HepG2 (cell line): ENCODE measurements around the gene LDLR. TPM values are rescaled to one million over a fixed set of nuclear protein-coding genes. Genes with fewer than 3 reads are reported as not detected.

ENCODE experiments used
- BCL6 ChIP-seq: IDR thresholded peaks from 2 replicates; pipeline ENCODE4 v1.6.1; 2016; ENCODE audit warnings: missing genetic modification reagents, missing compliant biosample characterization
- CBFB ChIP-seq: sonication (generic); formaldehyde crosslinking; IDR thresholded peaks from 2 replicates; pipeline ENCODE4 v1.4.0; 2020; ENCODE audit warnings: missing genetic modification reagents
- CREB1 ChIP-seq, 2 experiments: fragments of 450-650 bp in 1 of 2; IDR thresholded peaks; 2 replicates each; pipeline ENCODE4 v1.6.1; 2016 to 2017; ENCODE audit warnings: control low read depth in 1 of 2, mild to moderate bottlenecking in 1 of 2, missing compliant biosample characterization in 1 of 2, missing genetic modification characterization in 1 of 2
- ELF1 ChIP-seq: sonication (generic); formaldehyde crosslinking; IDR thresholded peaks from 2 replicates; pipeline ENCODE4 v1.4.0; 2020; ENCODE audit warnings: missing genetic modification reagents
- FOXO1 ChIP-seq: sonication (generic); formaldehyde crosslinking; IDR thresholded peaks from 2 replicates; pipeline ENCODE4 v1.4.0; 2020; ENCODE audit warnings: missing genetic modification reagents
- GABPB1 ChIP-seq: IDR thresholded peaks from 2 replicates; pipeline ENCODE4 v1.6.1; 2016; ENCODE audit warnings: mild to moderate bottlenecking, missing genetic modification reagents, moderate library complexity, missing compliant biosample characterization
- GATAD2A ChIP-seq: IDR thresholded peaks from 2 replicates; pipeline ENCODE4 v1.6.1; 2016
- HDAC2 ChIP-seq: sonication (generic); formaldehyde crosslinking; IDR thresholded peaks from 2 replicates; pipeline ENCODE4 v1.4.0; 2020; ENCODE audit warnings: missing genetic modification reagents
- HNF4A ChIP-seq: sonication (generic); formaldehyde crosslinking; IDR thresholded peaks from 2 replicates; pipeline ENCODE4 v1.4.0; 2020; ENCODE audit warnings: missing genetic modification reagents
- KAT8 ChIP-seq: IDR thresholded peaks from 2 replicates; pipeline ENCODE4 v1.6.1; 2016; ENCODE audit warnings: missing genetic modification reagents, missing compliant biosample characterization
- KDM1A ChIP-seq: IDR thresholded peaks from 2 replicates; pipeline ENCODE4 v1.6.1; 2016; ENCODE audit warnings: missing compliant biosample characterization
- RXRA ChIP-seq: sonication (generic); formaldehyde crosslinking; IDR thresholded peaks from 2 replicates; pipeline ENCODE4 v1.5.1; 2020; ENCODE audit warnings: missing genetic modification reagents
- SALL1 ChIP-seq: sonication (generic); formaldehyde crosslinking; IDR thresholded peaks from 2 replicates; pipeline ENCODE4 v1.8.0; 2022; ENCODE audit warnings: mild to moderate bottlenecking, missing genetic modification reagents
- SKI ChIP-seq: fragments of 450-650 bp; IDR thresholded peaks from one replicate; pipeline ENCODE4 v1.6.1; 2018; ENCODE audit warnings: mild to moderate bottlenecking; ENCODE audit not compliant: partially characterized antibody
- SMAD1 ChIP-seq: sonication (generic); formaldehyde crosslinking; IDR thresholded peaks from 2 replicates; pipeline ENCODE4 v1.4.0; 2020; ENCODE audit warnings: missing genetic modification reagents, low read depth, mild to moderate bottlenecking, borderline replicate concordance
- TEAD3 ChIP-seq: optimal IDR thresholded peaks from 2 replicates; pipeline ENCODE3; 2016; ENCODE audit warnings: borderline replicate concordance
- ZFX ChIP-seq: sonication (generic); formaldehyde crosslinking; IDR thresholded peaks from 2 replicates; pipeline ENCODE4 v1.4.0; 2020; ENCODE audit warnings: mild to moderate bottlenecking, low read depth, missing genetic modification reagents, moderate library complexity
- ZNF3 ChIP-seq: IDR thresholded peaks from 2 replicates; pipeline ENCODE4 v1.7.0; 2017; ENCODE audit warnings: inconsistent platforms
- ZNF501 ChIP-seq: sonication (generic); formaldehyde crosslinking; IDR thresholded peaks from 2 replicates; pipeline ENCODE4 v1.5.1; 2020; ENCODE audit warnings: mild to moderate bottlenecking, moderate library complexity, missing genetic modification reagents
- ZNF891 ChIP-seq: sonication (generic); formaldehyde crosslinking; IDR thresholded peaks from 2 replicates; pipeline ENCODE4 v1.5.0; 2020; ENCODE audit warnings: mild to moderate bottlenecking, missing genetic modification reagents
- polyA plus RNA-seq, 8 experiments: library from polyadenylated mRNA; depleted of rRNA in 3 of 8; stranded (reverse) in 7 of 8; unstranded in 1 of 8; fragments of >200 nt; fragmentation: Illumina TruSeq in 4 of 8; extraction: Trizol in 4 of 8; gene quantifications; 2 replicates each; pipeline versions ENCODE4 v1.2.1 to v1.2.3, GENCODE V29; 2011 to 2016; ENCODE audit warnings: low read depth in 4 of 8, missing spikeins in 1 of 8, mixed read lengths in 1 of 8; ENCODE audit not compliant: insufficient read depth in 1 of 8
- total RNA-seq, 5 experiments: library from RNA; depleted of rRNA; stranded (reverse); fragments of >200 nt; fragmentation: Illumina TruSeq; extraction: Trizol; gene quantifications; 2 replicates each; pipeline ENCODE4 v1.2.3, GENCODE V29; 2016; ENCODE audit warnings: low read depth in 1 of 5
- TF ChIP-seq, protein P1 (sequence below): IDR thresholded peaks from 2 replicates; pipeline ENCODE4 v1.6.1; 2016; ENCODE audit warnings: mild to moderate bottlenecking
- TF ChIP-seq, protein P2 (sequence below): sonication (generic); formaldehyde crosslinking; IDR thresholded peaks from 2 replicates; pipeline ENCODE4 v1.4.0; 2020; ENCODE audit warnings: mild to moderate bottlenecking, missing genetic modification reagents
- TF ChIP-seq, protein P3 (sequence below): sonication (generic); formaldehyde crosslinking; conservative IDR thresholded peaks from 2 replicates; pipeline ENCODE4 v1.4.0; 2020; ENCODE audit warnings: mild to moderate bottlenecking, missing genetic modification reagents, moderate library complexity

The LDLR gene
- total and polyA plus RNA-seq, 2 of the 13 experiments (the other 11 are each of a cell fraction or from before 2014, with no cell fraction given): 51.6 to 92.5 TPM

DNA sequence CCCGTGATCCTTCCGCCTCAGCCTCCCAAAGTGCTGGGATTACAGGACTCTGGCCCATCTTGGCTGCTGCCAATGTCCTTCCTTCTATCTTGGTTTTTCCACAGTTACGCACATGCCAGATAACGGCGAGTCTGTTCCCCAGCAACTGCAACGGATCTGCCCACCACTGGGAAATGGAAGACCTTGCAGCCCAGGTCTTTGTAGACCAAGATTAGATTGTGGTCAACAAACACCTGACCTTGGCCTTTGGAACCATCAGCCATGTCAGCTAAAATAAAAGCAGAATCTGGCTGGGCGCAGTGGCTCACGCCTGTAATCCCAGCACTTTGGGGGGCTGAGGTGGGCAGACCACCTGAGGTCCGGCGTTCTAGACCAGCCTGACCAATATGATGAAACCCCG, 10.4 kb upstream of the LDLR start (continued):
- TF ChIP-seq ELF1 (CRISPR knock-in tag): peak; percentile 36; the same call in 1 of the 2 replicates
- TF ChIP-seq SALL1 (CRISPR knock-in tag): peak; percentile 44
- TF ChIP-seq ZNF501 (CRISPR knock-in tag): no peak
- TF ChIP-seq GATAD2A (CRISPR knock-in tag): peak; percentile 70
- TF ChIP-seq ZFX (CRISPR knock-in tag): 0 out of 2 replicates have a peak, but pooled peaks have one; percentile 15
- TF ChIP-seq RXRA (CRISPR knock-in tag): peak; percentile 51; the same call in 1 of the 2 replicates
- TF ChIP-seq ZNF891 (CRISPR knock-in tag): no peak
- TF ChIP-seq HDAC2 (CRISPR knock-in tag): peak; percentile 50
- TF ChIP-seq KAT8: 0 out of 2 replicates have a peak, but pooled peaks have one; percentile 31
- TF ChIP-seq TEAD3 (CRISPR knock-in tag): peak; percentile 41
- TF ChIP-seq ZNF3 (CRISPR knock-in tag): peak; percentile 63; the same call in 1 of the 2 replicates
- TF ChIP-seq, protein P1, sequence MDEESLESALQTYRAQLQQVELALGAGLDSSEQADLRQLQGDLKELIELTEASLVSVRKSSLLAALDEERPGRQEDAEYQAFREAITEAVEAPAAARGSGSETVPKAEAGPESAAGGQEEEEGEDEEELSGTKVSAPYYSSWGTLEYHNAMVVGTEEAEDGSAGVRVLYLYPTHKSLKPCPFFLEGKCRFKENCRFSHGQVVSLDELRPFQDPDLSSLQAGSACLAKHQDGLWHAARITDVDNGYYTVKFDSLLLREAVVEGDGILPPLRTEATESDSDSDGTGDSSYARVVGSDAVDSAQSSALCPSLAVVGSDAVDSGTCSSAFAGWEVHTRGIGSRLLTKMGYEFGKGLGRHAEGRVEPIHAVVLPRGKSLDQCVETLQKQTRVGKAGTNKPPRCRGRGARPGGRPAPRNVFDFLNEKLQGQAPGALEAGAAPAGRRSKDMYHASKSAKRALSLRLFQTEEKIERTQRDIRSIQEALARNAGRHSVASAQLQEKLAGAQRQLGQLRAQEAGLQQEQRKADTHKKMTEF (CRISPR knock-in tag): 0 out of 2 replicates have a peak, but pooled peaks have one; percentile 20
- no peak for TF ChIP-seq KDM1A (CRISPR knock-in tag)
- TF ChIP-seq GABPB1 (CRISPR knock-in tag): 0 out of 2 replicates have a peak, but pooled peaks have one; percentile 8
- peak; percentile 54 for TF ChIP-seq SKI
- TF ChIP-seq, protein P2, sequence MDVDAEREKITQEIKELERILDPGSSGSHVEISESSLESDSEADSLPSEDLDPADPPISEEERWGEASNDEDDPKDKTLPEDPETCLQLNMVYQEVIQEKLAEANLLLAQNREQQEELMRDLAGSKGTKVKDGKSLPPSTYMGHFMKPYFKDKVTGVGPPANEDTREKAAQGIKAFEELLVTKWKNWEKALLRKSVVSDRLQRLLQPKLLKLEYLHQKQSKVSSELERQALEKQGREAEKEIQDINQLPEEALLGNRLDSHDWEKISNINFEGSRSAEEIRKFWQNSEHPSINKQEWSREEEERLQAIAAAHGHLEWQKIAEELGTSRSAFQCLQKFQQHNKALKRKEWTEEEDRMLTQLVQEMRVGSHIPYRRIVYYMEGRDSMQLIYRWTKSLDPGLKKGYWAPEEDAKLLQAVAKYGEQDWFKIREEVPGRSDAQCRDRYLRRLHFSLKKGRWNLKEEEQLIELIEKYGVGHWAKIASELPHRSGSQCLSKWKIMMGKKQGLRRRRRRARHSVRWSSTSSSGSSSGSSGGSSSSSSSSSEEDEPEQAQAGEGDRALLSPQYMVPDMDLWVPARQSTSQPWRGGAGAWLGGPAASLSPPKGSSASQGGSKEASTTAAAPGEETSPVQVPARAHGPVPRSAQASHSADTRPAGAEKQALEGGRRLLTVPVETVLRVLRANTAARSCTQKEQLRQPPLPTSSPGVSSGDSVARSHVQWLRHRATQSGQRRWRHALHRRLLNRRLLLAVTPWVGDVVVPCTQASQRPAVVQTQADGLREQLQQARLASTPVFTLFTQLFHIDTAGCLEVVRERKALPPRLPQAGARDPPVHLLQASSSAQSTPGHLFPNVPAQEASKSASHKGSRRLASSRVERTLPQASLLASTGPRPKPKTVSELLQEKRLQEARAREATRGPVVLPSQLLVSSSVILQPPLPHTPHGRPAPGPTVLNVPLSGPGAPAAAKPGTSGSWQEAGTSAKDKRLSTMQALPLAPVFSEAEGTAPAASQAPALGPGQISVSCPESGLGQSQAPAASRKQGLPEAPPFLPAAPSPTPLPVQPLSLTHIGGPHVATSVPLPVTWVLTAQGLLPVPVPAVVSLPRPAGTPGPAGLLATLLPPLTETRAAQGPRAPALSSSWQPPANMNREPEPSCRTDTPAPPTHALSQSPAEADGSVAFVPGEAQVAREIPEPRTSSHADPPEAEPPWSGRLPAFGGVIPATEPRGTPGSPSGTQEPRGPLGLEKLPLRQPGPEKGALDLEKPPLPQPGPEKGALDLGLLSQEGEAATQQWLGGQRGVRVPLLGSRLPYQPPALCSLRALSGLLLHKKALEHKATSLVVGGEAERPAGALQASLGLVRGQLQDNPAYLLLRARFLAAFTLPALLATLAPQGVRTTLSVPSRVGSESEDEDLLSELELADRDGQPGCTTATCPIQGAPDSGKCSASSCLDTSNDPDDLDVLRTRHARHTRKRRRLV: no peak
- no peak for TF ChIP-seq SMAD1 (CRISPR knock-in tag)
- peak; percentile 84 for TF ChIP-seq HNF4A
- TF ChIP-seq CREB1 (IDR thresholded peaks at IDR 0.05): no peak
- TF ChIP-seq CREB1 (CRISPR knock-in tag; IDR thresholded peaks at IDR 0.05): no peak
- peak; percentile 58; the same call in 1 of the 2 replicates for TF ChIP-seq CBFB (CRISPR knock-in tag)
- TF ChIP-seq FOXO1 (CRISPR knock-in tag): peak; percentile 82
- TF ChIP-seq, protein P3, sequence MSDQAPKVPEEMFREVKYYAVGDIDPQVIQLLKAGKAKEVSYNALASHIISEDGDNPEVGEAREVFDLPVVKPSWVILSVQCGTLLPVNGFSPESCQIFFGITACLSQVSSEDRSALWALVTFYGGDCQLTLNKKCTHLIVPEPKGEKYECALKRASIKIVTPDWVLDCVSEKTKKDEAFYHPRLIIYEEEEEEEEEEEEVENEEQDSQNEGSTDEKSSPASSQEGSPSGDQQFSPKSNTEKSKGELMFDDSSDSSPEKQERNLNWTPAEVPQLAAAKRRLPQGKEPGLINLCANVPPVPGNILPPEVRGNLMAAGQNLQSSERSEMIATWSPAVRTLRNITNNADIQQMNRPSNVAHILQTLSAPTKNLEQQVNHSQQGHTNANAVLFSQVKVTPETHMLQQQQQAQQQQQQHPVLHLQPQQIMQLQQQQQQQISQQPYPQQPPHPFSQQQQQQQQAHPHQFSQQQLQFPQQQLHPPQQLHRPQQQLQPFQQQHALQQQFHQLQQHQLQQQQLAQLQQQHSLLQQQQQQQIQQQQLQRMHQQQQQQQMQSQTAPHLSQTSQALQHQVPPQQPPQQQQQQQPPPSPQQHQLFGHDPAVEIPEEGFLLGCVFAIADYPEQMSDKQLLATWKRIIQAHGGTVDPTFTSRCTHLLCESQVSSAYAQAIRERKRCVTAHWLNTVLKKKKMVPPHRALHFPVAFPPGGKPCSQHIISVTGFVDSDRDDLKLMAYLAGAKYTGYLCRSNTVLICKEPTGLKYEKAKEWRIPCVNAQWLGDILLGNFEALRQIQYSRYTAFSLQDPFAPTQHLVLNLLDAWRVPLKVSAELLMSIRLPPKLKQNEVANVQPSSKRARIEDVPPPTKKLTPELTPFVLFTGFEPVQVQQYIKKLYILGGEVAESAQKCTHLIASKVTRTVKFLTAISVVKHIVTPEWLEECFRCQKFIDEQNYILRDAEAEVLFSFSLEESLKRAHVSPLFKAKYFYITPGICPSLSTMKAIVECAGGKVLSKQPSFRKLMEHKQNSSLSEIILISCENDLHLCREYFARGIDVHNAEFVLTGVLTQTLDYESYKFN (CRISPR knock-in tag): peak; percentile 33; the same call in 1 of the 2 replicates
- peak; percentile 90 for TF ChIP-seq BCL6 (CRISPR knock-in tag)
